ENCODE data around the gene MCCC2.

GRCh38 chr5:71587766-71588532 is 809 bp downstream of the MCCC2 start:
- TF ChIP-seq, protein P1, sequence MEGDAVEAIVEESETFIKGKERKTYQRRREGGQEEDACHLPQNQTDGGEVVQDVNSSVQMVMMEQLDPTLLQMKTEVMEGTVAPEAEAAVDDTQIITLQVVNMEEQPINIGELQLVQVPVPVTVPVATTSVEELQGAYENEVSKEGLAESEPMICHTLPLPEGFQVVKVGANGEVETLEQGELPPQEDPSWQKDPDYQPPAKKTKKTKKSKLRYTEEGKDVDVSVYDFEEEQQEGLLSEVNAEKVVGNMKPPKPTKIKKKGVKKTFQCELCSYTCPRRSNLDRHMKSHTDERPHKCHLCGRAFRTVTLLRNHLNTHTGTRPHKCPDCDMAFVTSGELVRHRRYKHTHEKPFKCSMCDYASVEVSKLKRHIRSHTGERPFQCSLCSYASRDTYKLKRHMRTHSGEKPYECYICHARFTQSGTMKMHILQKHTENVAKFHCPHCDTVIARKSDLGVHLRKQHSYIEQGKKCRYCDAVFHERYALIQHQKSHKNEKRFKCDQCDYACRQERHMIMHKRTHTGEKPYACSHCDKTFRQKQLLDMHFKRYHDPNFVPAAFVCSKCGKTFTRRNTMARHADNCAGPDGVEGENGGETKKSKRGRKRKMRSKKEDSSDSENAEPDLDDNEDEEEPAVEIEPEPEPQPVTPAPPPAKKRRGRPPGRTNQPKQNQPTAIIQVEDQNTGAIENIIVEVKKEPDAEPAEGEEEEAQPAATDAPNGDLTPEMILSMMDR (IDR thresholded peaks at IDR 0.05) = no peak
- no peak for TF ChIP-seq POLR2A (IDR thresholded peaks at IDR 0.05)
- no peak for TF ChIP-seq POLR2AphosphoS5 (IDR thresholded peaks at IDR 0.05)
